Ovary (tissue), 3 donors: ENCODE results near the gene SLC41A3.

Experiments used
- CTCF ChIP-seq, 3 donors: fragments of 450-650 bp in 2 of 3; fragments of 200-600 bp in 1 of 3; IDR thresholded peaks; one replicate each; pipeline versions ENCODE4 v1.5.1 to v1.8.0; 2016 to 2022; ENCODE audit warnings: antibody characterized with exemption in 3 of 3, mild to moderate bottlenecking in 1 of 3
- EP300 ChIP-seq: sonication (generic); formaldehyde crosslinking; IDR thresholded peaks from one replicate; pipeline ENCODE4 v1.6.1; 2017; ENCODE audit warnings: antibody characterized with exemption
- POLR2A ChIP-seq: fragments of 450-650 bp; IDR thresholded peaks from one replicate; pipeline ENCODE4 v1.6.1; 2017; ENCODE audit warnings: antibody characterized with exemption, mild to moderate bottlenecking, moderate library complexity
- donor health status: DM: no; HTN: no; CAD: no.

GRCh38 chr3:126129398-126129891, 45.5 kb upstream of the SLC41A3 start:
- no peak for TF ChIP-seq CTCF (IDR thresholded peaks at IDR 0.05)
- TF ChIP-seq POLR2A = no peak
- no peak for TF ChIP-seq EP300
